NCI-H82 (cell line): Measurements from ENCODE around the gene USP49.
"Not testable (repeated sequence)": the region's sequence is repeated elsewhere in the genome, so short reads cannot be mapped to it uniquely, and the experiment has no call there.

ENCODE experiments used
- DNase-seq: peaks from one replicate; lab custom pipeline; 2025; lab: John Stamatoyannopoulos, UW

The USP49 gene

DNA sequence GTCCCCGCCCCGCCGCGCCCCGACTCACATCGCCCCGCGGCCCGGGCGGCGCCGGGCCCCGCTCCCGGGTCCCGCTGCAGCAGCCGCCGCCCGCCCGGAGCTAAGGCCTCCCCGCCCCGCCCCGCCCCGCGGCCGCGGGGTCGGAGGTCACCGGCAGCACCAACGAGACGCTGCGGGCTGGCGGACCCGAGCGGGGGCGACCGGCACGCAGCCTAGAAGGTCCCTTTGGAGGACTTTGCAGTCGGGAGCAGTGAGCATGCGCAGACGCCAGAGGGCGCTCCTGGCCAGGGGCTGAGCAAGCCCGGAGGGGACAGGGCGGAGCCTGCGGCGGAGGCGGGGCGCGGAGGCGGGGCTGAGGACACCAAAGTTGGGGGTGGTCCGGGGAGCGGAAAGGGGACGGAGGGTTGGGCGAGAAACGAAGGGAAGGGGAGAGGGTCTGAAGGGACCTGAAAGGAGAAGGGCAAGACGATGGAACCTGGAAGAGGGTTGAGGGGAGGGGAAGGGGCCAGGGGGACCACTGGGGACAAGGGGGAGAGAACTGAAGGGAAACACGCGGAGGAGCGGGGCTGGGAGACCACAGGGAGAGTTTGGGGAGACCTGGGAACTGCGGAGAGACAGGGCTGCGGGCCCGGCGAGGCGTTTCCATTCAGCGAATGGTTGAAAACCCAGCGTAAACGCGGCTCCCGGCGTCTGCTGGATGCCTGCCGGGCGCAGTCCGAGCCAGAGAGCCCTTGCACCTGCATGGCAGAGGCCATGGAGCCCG lies 115.2 kb downstream of the USP49 start, which contains the start of gene FRS3:
FRS3 (minus strand) TSS at position 113 of the 763 bp plus-strand sequence. CDS start 2,913 bp downstream, outside the sequence.
- DNase-seq = peak; percentile 98

DNA sequence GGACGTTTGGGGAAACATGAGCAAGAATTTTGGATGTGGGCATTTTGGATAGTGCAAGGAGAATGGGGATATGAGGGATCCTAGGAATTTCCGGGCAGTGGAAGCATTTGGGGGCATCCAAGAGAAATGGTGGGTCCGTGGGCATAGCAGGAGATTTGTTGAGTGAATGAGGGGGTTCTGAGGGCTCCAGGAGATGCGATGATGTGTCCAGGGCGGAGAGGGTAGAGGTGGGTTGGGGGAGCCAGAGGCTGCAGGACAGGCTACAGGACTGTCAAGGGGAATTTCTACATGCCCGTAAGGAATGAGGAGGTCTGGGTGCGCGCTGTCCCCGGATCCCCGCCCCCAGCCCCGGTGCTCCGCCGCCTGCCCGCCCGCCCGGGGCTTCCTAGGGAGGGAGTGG lies 115.8 kb downstream of the USP49 start:
- no peak for DNase-seq

DNA sequence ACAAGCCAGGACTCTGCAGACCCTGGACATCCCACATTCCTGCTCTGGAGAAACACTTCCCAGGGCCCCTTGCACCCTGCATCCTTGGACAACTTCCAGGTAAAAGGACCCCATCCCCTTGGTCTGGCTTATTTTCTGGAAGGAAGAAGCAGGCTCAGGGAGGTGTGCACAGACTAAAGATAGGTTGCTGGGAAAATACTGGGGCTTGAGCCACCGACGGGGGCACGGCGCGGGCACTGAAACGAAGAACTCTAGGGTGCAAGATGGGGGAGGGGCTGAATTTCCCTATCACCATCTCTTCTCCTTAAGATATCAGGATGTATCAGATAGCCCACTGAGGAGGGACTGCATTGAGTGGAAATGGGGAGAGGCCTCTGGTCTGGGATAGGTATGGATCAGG lies 116.3 kb downstream of the USP49 start:
- DNase-seq = no peak

DNA sequence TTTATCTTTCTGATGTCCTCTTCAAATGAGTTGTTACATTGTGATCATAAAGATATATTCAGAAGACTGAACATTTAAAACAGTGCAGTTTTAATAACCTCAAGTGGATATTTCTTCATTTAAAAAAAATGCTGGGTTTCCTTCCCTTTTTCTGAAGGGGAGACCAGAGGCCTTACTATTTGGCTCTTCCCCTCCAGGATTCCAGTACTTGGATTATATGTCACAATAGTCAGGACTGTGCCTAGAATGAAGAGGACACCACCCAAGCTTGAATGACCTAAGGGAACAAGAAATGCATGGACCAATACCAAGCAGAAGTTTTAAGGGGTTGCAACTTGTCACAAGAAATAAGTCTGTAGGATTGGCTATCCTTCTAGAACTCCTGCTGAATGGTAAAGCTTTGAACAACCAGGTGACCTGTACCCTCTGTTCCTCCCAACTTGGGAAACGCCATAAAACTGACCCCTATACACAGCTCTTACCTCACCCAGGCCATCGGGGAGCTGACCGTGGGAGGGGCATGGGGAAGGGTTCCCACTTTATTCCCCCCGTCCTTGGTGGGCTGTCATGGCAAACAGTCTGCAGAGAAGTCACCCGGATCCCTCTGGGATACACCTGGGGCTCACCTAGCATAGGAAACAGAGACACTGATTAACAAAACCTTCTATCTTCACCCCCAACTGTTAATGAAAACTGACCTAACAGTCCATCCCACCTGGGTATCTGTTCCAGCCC lies 117.5 kb downstream of the USP49 start:
- no peak for DNase-seq

GRCh38 chr6:41775293-41775882 lies 119.8 kb downstream of the USP49 start:
- DNase-seq = no peak

DNA sequence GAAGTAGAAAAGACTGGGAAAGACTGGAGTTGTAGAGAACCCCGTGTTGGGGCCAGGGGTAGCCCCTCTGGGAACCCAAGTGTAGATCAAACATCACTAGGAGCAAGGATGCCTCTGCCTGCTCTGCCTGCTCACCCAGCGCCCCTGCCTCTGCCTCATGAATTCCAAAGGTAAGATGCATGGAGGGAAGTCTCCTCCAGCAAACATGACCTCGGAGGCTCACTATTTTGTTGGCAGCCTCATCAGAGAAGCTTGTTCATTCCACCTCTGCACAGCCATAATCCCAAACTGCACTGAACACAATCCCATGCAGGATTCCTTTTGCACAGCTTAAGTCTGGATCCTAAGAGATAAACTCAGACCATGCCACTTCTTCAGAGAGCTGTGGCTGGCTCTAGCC lies 120.3 kb downstream of the USP49 start:
- no peak for DNase-seq

DNA sequence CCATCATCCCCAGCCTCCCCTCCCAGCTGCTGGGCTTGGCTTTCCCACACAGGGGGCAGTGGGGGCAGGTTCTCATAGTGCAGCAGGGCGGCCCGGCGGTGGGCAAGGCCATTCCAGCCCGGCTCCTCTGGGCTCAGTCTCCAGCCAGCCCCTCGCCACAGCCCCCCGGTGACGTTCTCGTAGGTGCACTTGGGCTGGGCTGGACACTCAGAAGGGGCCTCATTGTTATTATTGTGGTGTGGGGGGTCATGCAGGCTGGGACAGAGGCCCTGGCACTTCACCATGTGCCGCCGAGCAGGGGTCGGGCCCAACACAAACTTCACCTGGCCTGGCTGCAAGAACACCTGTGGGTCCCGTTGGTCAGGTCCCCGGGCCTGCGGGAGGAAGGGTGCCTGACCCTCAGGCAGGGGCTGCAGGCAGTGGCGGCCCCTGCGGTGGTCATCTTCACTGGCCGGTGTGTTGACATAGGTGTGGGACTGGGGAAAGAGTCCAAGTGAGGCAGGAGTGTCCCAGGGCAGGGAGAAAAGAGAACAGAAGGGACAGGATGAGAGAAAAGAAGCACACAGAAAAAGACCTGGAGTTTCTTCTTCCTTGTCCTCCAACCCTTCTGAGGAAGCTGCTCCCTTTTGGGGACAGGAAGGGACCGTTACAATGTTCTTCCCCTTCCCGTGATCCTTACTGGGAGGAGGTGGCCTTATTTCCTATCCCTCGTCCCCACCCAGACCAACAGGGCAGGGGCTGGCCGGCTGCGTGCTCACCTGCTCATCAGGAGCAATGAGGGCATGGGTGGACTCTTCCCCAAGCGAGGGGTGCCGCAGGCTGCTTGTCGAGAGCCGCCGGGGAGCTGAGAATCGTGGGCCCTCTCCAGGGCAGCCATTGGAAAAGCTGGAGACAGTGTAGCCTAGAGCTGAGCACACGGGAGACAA lies 123.9 kb downstream of the USP49 start:
- DNase-seq = no peak

GRCh38 chr6:41770381-41771057 lies 124.7 kb downstream of the USP49 start:
- DNase-seq = no peak

DNA sequence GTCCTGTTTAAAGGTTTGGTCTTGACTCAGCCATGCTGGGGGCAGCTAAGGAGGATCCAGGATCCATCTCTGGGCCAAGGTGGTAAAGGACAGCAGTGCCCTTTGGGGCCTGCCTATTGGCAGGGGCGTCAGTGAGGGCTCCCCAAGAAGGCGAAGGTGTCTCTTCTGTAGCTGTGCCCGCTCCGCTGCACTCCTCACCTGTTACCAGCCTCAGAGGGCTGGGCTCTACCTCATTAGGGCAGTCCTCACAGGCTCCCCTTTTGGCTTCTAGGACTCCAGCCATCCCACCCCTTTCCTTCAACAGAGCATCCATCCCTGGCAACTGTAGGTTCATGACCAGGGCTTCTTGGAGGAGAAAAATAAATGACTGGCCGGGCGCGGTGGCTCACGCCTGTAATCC lies 125.8 kb downstream of the USP49 start:
- DNase-seq = no peak

- no peak for DNase-seq
Observed at GRCh38 chr6:41768545-41769308, 126.4 kb downstream of the USP49 start.

GRCh38 chr6:41767112-41767833 lies 127.9 kb downstream of the USP49 start:
- DNase-seq = no peak

GRCh38 chr6:41766043-41766664 lies 129.0 kb downstream of the USP49 start:
- not testable (repeated sequence) for DNase-seq

GRCh38 chr6:41763470-41763869 lies 131.7 kb downstream of the USP49 start:
- peak; percentile 37 for DNase-seq

- no peak for DNase-seq
Observed at GRCh38 chr6:41759905-41760579, 135.1 kb downstream of the USP49 start.

DNA sequence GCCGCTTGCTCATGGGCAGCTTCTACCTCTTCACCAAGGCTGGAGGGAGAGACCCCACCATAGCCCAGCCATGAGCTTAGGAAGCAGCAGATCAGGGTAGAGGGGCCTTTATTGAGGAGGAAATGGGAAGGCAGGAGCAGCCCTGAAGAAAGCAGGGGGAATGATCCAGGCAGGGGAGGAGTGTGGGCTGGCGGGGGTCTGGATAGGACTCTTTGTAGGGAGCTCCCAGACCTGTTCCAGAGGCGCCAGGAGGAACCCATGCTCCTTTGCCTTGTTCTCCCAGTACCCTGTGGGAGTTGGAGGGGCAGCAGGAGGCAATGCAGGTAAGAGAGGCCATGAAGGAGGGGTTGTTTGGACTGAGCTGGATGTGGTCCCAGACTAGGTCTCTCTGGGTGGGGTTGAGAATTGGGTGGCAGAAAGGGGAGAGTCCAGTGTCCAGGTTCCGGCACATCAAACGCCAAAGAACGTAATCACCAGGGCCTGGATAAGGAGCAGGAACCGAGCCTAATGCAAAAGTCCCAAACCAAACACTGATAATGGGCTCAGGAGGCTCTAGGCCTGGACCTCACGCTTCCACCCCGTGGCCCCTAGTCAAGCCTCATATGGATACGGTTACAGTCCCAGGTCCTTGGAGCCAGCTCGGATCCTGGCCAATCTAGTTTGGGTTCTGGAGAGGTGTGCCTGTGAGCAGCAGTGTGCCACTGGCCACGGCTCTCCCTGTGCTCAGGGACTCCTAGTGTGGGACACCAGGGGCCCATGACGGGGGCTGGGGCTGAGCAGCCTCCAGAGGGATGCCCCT lies 135.9 kb downstream of the USP49 start:
- no peak for DNase-seq

- no peak for DNase-seq
Observed at GRCh38 chr6:41758641-41759035, 136.5 kb downstream of the USP49 start.

GRCh38 chr6:41757931-41758640 lies 137.1 kb downstream of the USP49 start:
- DNase-seq = no peak
